SK-N-MC (cell line): ENCODE results near the gene METRNL.

Source experiments
- EZH2 ChIP-seq: fragments of 200-600 bp; sonication (generic); IDR thresholded peaks from one replicate; pipeline ENCODE4 v1.6.1; 2017; ENCODE audit warnings: antibody characterized with exemption
- FOXP2 ChIP-seq: optimal IDR thresholded peaks from 2 replicates; pipeline ENCODE3; 2011; ENCODE audit warnings: mild to moderate bottlenecking, moderate library complexity; ENCODE audit not compliant: insufficient read depth; ENCODE audit errors: extremely low read length, control extremely low read depth
- POLR2AphosphoS5 ChIP-seq: IDR thresholded peaks from 2 replicates; pipeline ENCODE4 v1.6.1; 2012; ENCODE audit warnings: mild to moderate bottlenecking, low read depth, low read length, borderline replicate concordance

GRCh38 chr17:83137523-83137922 is 58.1 kb downstream of the METRNL start:
- no peak for TF ChIP-seq EZH2
- TF ChIP-seq POLR2AphosphoS5, result no peak
- no peak for TF ChIP-seq FOXP2
